H1 (cell line): ENCODE measurements around the gene IL5. TPM values are rescaled to one million over a fixed set of nuclear protein-coding genes. Genes with fewer than 3 reads are reported as not detected.

Experiments used
- CTCF ChIA-PET: fragments of 300-600 bp; sonication (Branson Sonifier 250); formaldehyde crosslinking; loops from one replicate; lab custom pipeline; 2021; ENCODE audit not compliant: partially characterized antibody; lab: Charles Lee
- POLR2A ChIA-PET: fragments of 300-600 bp; sonication (Branson Sonifier 250); formaldehyde crosslinking; loops from one replicate; lab custom pipeline; 2021; ENCODE audit warnings: inconsistent platforms; ENCODE audit not compliant: partially characterized antibody; lab: Charles Lee
- DNase-seq, 2 experiments: peaks; one replicate each; pipeline versions ENCODE4 v3.0.0 to v3.0.0-alpha.2; 2010 to 2022; ENCODE audit warnings: low spot score in 2 of 2, low read depth in 1 of 2, mixed read lengths in 1 of 2
- FAIRE-seq: peaks from 2 replicates; lab custom pipeline; 2011; peaks lifted over from hg19 to GRCh38; lab: Jason Lieb, UNC
- H2AFZ ChIP-seq: 2 replicates; pipeline ENCODE4 v1.8.1; 2012; ENCODE audit warnings: low read length, inconsistent platforms
- H2AK5ac ChIP-seq: 2 replicates; pipeline ENCODE4 v1.6.1; 2013; ENCODE audit warnings: low read depth, low read length
- H2BK120ac ChIP-seq: replicated peaks from 2 replicates; pipeline ENCODE3; 2013; ENCODE audit warnings: low read depth, low read length, inconsistent platforms
- H2BK12ac ChIP-seq: 2 replicates; pipeline ENCODE4 v1.6.1; 2013; ENCODE audit warnings: low read depth, low read length
- H2BK15ac ChIP-seq: 2 replicates; pipeline ENCODE4 v1.6.1; 2013; ENCODE audit warnings: low read length
- H2BK20ac ChIP-seq: 2 replicates; pipeline ENCODE4 v1.6.1; 2013; ENCODE audit warnings: low read length
- H2BK5ac ChIP-seq: 2 replicates; pipeline ENCODE4 v1.6.1; 2013; ENCODE audit warnings: low read depth, low read length
- H3K14ac ChIP-seq: 2 replicates; pipeline ENCODE4 v1.6.1; 2013; ENCODE audit warnings: inconsistent platforms; ENCODE audit not compliant: insufficient read length
- H3K18ac ChIP-seq: 2 replicates; pipeline ENCODE4 v1.6.1; 2013; ENCODE audit warnings: low read length; ENCODE audit errors: extremely low read depth
- H3K23ac ChIP-seq: 2 replicates; pipeline ENCODE4 v1.6.1; 2013; ENCODE audit warnings: inconsistent platforms; ENCODE audit not compliant: insufficient read length
- H3K23me2 ChIP-seq: 2 replicates; pipeline ENCODE4 v1.6.1; 2013; ENCODE audit warnings: low read depth, low read length
- H3K27ac ChIP-seq: 2 replicates; pipeline ENCODE4 v1.6.1; 2011; ENCODE audit warnings: low read depth, low read length, inconsistent platforms
- H3K27me3 ChIP-seq, 4 experiments: replicated peaks in 1 of 4; 1 replicate in 1 of 4; 2 replicates in 3 of 4; pipeline versions ENCODE4 v1.6.1 to v1.8.1; 2011 to 2013; ENCODE audit warnings: low read length in 3 of 4, mild to moderate bottlenecking in 3 of 4, inconsistent platforms in 2 of 4, mixed read lengths in 2 of 4, moderate library complexity in 1 of 4; ENCODE audit not compliant: control insufficient read depth in 3 of 4, insufficient read depth in 3 of 4; ENCODE audit errors: extremely low read depth in 1 of 4
- H3K36me3 ChIP-seq, 4 experiments: 2 replicates each; pipeline versions ENCODE4 v1.6.1 to v1.8.1; 2011 to 2013; ENCODE audit warnings: mild to moderate bottlenecking in 4 of 4, low read length in 3 of 4, moderate library complexity in 2 of 4, control low read depth in 1 of 4, inconsistent platforms in 1 of 4; ENCODE audit not compliant: insufficient read depth in 4 of 4, control insufficient read depth in 2 of 4
- H3K4ac ChIP-seq: replicated peaks from 2 replicates; pipeline ENCODE3; 2013; ENCODE audit warnings: low read length, low read depth, mixed read lengths, inconsistent platforms; ENCODE audit not compliant: insufficient read length
- H3K4me1 ChIP-seq, 4 experiments: replicated peaks in 1 of 4; 1 replicate in 1 of 4; 2 replicates in 3 of 4; pipeline versions ENCODE4 v1.6.1 to v1.8.1; 2011 to 2013; ENCODE audit warnings: low read length in 3 of 4, inconsistent platforms in 2 of 4, mixed read lengths in 1 of 4; ENCODE audit not compliant: insufficient read depth in 4 of 4, control insufficient read depth in 3 of 4
- H3K4me2 ChIP-seq, 2 experiments: 2 replicates each; pipeline versions ENCODE4 v1.6.1 to v1.8.1; 2011 to 2013; ENCODE audit warnings: low read depth in 2 of 2, low read length in 2 of 2, control low read depth in 1 of 2, inconsistent platforms in 1 of 2, mild to moderate bottlenecking in 1 of 2; ENCODE audit not compliant: insufficient read depth in 1 of 2
- H3K4me3 ChIP-seq, 4 experiments: fragments of 200-600, 300-600 bp in 1 of 4; sonication (generic), shearing (Covaris generic), sonication (Bioruptor Twin) in 1 of 4; 2 replicates each; pipeline versions ENCODE4 v1.5.1 to v1.8.1; 2011 to 2016; ENCODE audit warnings: low read length in 4 of 4, low read depth in 3 of 4, control low read depth in 2 of 4, inconsistent platforms in 2 of 4, mild to moderate bottlenecking in 2 of 4, mixed read lengths in 1 of 4, moderate library complexity in 1 of 4; ENCODE audit not compliant: insufficient read depth in 2 of 4; ENCODE audit errors: extremely low read depth in 1 of 4
- H3K56ac ChIP-seq: replicated peaks from 2 replicates; pipeline ENCODE3; 2013; ENCODE audit warnings: low read depth, mild to moderate bottlenecking, mixed read lengths, low read length, inconsistent platforms; ENCODE audit not compliant: insufficient read length
- H3K79me1 ChIP-seq: 2 replicates; pipeline ENCODE4 v1.6.1; 2013; ENCODE audit warnings: low read depth, low read length, control low read depth
- H3K79me2 ChIP-seq, 2 experiments: 2 replicates each; pipeline versions ENCODE4 v1.6.1 to v1.8.1; 2012 to 2013; ENCODE audit warnings: low read length in 2 of 2, mild to moderate bottlenecking in 2 of 2, inconsistent platforms in 1 of 2; ENCODE audit not compliant: insufficient read depth in 2 of 2, control insufficient read depth in 1 of 2
- H3K9ac ChIP-seq, 4 experiments: replicated peaks in 1 of 4; 1 replicate in 1 of 4; 2 replicates in 3 of 4; pipeline versions ENCODE4 v1.6.1 to v1.8.1; 2011 to 2013; ENCODE audit warnings: low read depth in 3 of 4, low read length in 3 of 4, control low read depth in 2 of 4, mild to moderate bottlenecking in 2 of 4, moderate library complexity in 2 of 4, inconsistent platforms in 1 of 4; ENCODE audit errors: extremely low read depth in 1 of 4
- H3K9me3 ChIP-seq, 2 experiments: 2 replicates each; pipeline versions ENCODE4 v1.6.1 to v1.8.1; 2012 to 2013; ENCODE audit warnings: mild to moderate bottlenecking in 2 of 2, moderate library complexity in 2 of 2, control low read depth in 1 of 2, inconsistent platforms in 1 of 2, low read depth in 1 of 2, low read length in 1 of 2, mixed read lengths in 1 of 2; ENCODE audit not compliant: insufficient read depth in 2 of 2
- H4K20me1 ChIP-seq, 2 experiments: replicated peaks in 1 of 2; 2 replicates each; pipeline versions ENCODE3 to v1.8.1; 2011 to 2013; ENCODE audit warnings: inconsistent platforms in 2 of 2, low read length in 2 of 2, mild to moderate bottlenecking in 1 of 2; ENCODE audit not compliant: insufficient read depth in 2 of 2, control insufficient read depth in 1 of 2
- H4K5ac ChIP-seq: 2 replicates; pipeline ENCODE4 v1.6.1; 2013; ENCODE audit warnings: low read length, low read depth, mixed read lengths, inconsistent platforms; ENCODE audit not compliant: insufficient read length
- H4K8ac ChIP-seq: 2 replicates; pipeline ENCODE4 v1.8.0; 2013; ENCODE audit warnings: mild to moderate bottlenecking, moderate library complexity, low read length, inconsistent platforms; ENCODE audit not compliant: insufficient read depth; ENCODE audit errors: extremely low read depth
- H4K91ac ChIP-seq: replicated peaks from 2 replicates; pipeline ENCODE3; 2013; ENCODE audit warnings: low read length, mixed read lengths, inconsistent platforms; ENCODE audit not compliant: insufficient read length
- EGR1 ChIP-seq: IDR thresholded peaks from 2 replicates; pipeline ENCODE4 v1.6.1; 2011; ENCODE audit warnings: low read depth, low read length, borderline replicate concordance
- SAP30 ChIP-seq: fragments of 300-600 bp; sonication (generic); IDR thresholded peaks from 2 replicates; pipeline ENCODE4 v1.7.1; 2012; ENCODE audit warnings: low read length, moderate library complexity, mild to moderate bottlenecking, inconsistent platforms; ENCODE audit not compliant: insufficient read depth, insufficient replicate concordance
- SUZ12 ChIP-seq: fragments of 200-600 bp; sonication (generic); IDR thresholded peaks from 2 replicates; pipeline ENCODE4 v1.6.1; 2012; ENCODE audit warnings: mild to moderate bottlenecking, inconsistent platforms, low read length, moderate library complexity, mixed read lengths
- TBP ChIP-seq: IDR thresholded peaks from 2 replicates; pipeline ENCODE4 v1.6.1; 2011; ENCODE audit warnings: low read depth, low read length, improper control_type of control experiment
- TCF12 ChIP-seq: IDR thresholded peaks from 2 replicates; pipeline ENCODE4 v1.6.1; 2011; ENCODE audit warnings: low read depth, mild to moderate bottlenecking, low read length
- WGBS, 2 experiments: shearing (Covaris generic) in 1 of 2; methylation state at CpG; one replicate each; pipeline versions ENCODE4 v1.1.6 to v1.1.7; 2013 to 2015; ENCODE audit warnings: low lambda C conversion rate in 2 of 2, mixed read lengths in 2 of 2, inconsistent platforms in 1 of 2, low coverage in 1 of 2, missing lambda C conversion rate in 1 of 2; ENCODE audit not compliant: insufficient replicate concordance in 2 of 2, insufficient coverage in 1 of 2, insufficient read length in 1 of 2; ENCODE audit errors: extremely low coverage in 1 of 2, missing lambda C conversion rate in 1 of 2; 5-methylcytosine and 5-hydroxymethylcytosine counted together
- polyA plus RNA-seq, 7 experiments: library from polyadenylated mRNA; depleted of rRNA in 3 of 7; stranded (reverse) in 5 of 7; unstranded in 2 of 7; fragments of >200 nt in 5 of 7; fragments of 200-250 nt in 2 of 7; gene quantifications; 1 replicate in 5 of 7; 2 replicates in 1 of 7; 4 replicates in 1 of 7; pipeline versions ENCODE4 v1.2.1 to v1.2.3, GENCODE V29; 2011 to 2013; ENCODE audit warnings: missing spikeins in 2 of 7, mixed read lengths in 2 of 7
- total RNA-seq: library from RNA; stranded (reverse); fragmentation: NEBNext Ultra II Directional; extraction: Animal tissue kit (Norgen Biotek cat#: 25700); gene quantifications from 2 replicates; pipeline ENCODE4 v1.2.1, GENCODE V29; 2021
- TF ChIP-seq, protein P1 (sequence below): IDR thresholded peaks from 2 replicates; pipeline ENCODE4 v1.6.1; 2011; ENCODE audit warnings: low read depth, mild to moderate bottlenecking, low read length; ENCODE audit not compliant: insufficient read depth

The IL5 gene
- total and polyA plus RNA-seq, 2 of the 8 experiments (the other 6 are each of a cell fraction or from before 2014, with no cell fraction given), result not detected

DNA sequence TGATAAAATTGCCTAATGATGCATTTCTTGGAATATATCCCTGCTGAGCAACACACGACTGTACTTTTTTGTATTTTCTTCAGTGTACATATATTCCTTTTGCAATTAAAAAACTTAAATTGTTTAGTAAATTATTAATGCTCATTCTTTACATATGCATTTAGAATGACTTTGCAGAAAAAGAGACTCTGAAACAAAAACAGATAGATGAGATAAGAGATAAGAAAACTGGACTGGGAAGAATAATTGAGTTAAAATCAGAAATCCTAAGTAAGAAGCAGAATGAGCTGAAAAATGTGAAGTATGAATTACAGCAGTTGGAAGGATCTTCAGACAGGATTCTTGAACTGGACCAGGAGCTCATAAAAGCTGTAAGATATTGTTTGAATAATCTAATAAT is 46.1 kb upstream of the IL5 start:
- Histone ChIP-seq H3K79me1 (no peaks in the 10 kb centered on the region), H3K18ac (no peak overlapping the region), H3K9me3 (no peaks in the 10 kb centered on the region), H2BK120ac (no peak overlapping the region), H4K5ac (no peak overlapping the region), H3K27me3 (no peaks in the 10 kb centered on the region), H3K9ac (no peak overlapping the region), H3K36me3 (peaks cover 0 to 33% (median 11%) of the 10 kb centered on the region in 4 experiments; a peak in 4 of 8 replicates), H4K8ac (no peak overlapping the region), H2BK5ac (no peak overlapping the region), H3K27ac (no peak overlapping the region), H2BK20ac (no peak overlapping the region), H2BK12ac (no peak overlapping the region), H3K23me2 (no peaks in the 10 kb centered on the region), H3K4me2 (no peak overlapping the region), H2BK15ac (no peak overlapping the region), H3K56ac (no peak overlapping the region), H3K4me1 (no peaks in the 10 kb centered on the region), H3K4me3 (no peak overlapping the region), H4K91ac (no peak overlapping the region), H2AK5ac (no peak overlapping the region), H3K79me2 (no peaks in the 10 kb centered on the region), H4K20me1 (peaks cover 0 to 1% of the 10 kb centered on the region in 2 experiments), H2AFZ (no peak overlapping the region), H3K4ac (no peak overlapping the region), H3K23ac (no peak overlapping the region), H3K14ac (no peak overlapping the region)
- DNase-seq (no peak), FAIRE-seq (no peak)
- WGBS, 2 experiments, result 83% methylated on average over 1 of the region's 1 CpG; no CpG with 5 or more reads in 1 of the 2 experiments
- ChIA-PET POLR2A (no interaction called here), CTCF (no interaction called here)
- TF ChIP-seq, protein P1, sequence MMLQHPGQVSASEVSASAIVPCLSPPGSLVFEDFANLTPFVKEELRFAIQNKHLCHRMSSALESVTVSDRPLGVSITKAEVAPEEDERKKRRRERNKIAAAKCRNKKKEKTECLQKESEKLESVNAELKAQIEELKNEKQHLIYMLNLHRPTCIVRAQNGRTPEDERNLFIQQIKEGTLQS, result no peak
- TF ChIP-seq EGR1 (no peak), SAP30 (no peak), SUZ12 (no peak), TBP (no peak), TCF12 (no peak)
